Neural progenitor cell (in vitro differentiated cells): ENCODE data around the gene PUS1. TPM values are rescaled to one million over a fixed set of nuclear protein-coding genes. Genes with fewer than 3 reads are reported as not detected.
A peak's percentile ranks its signal among the peaks of the same experiment; 100 is the strongest.
"Not testable (repeated sequence)": the region's sequence is repeated elsewhere in the genome, so short reads cannot be mapped to it uniquely, and the experiment has no call there.

Experiments used
- DNase-seq: peaks from one replicate; pipeline ENCODE4 v3.0.0-alpha.2; 2016; ENCODE audit warnings: low spot score
- H2AFZ ChIP-seq: fragments of 200-600 bp; sonication (generic); replicated peaks from 2 replicates; pipeline ENCODE4 v1.6.1; 2016; ENCODE audit warnings: antibody characterized with exemption
- H3F3A ChIP-seq: fragments of 200-600 bp; sonication (generic); 2 replicates; pipeline ENCODE4 v1.6.1; 2016; ENCODE audit warnings: antibody characterized with exemption, low read depth
- H3K27ac ChIP-seq: fragments of 200-600 bp; sonication (generic); 2 replicates; pipeline ENCODE4 v1.5.1; 2016; ENCODE audit warnings: mild to moderate bottlenecking
- H3K27me3 ChIP-seq: fragments of 200-600 bp; sonication (generic); 2 replicates; pipeline ENCODE4 v1.6.1; 2016; ENCODE audit warnings: mild to moderate bottlenecking, moderate library complexity
- H3K36me3 ChIP-seq: fragments of 200-600 bp; sonication (generic); 2 replicates; pipeline ENCODE4 v1.5.1; 2016
- H3K4me1 ChIP-seq: fragments of 200-600 bp; sonication (generic); 2 replicates; pipeline ENCODE4 v1.6.1; 2016; ENCODE audit warnings: mixed run types
- H3K4me2 ChIP-seq: fragments of 200-600 bp; sonication (generic); 2 replicates; pipeline ENCODE4 v1.6.1; 2016
- H3K4me3 ChIP-seq: fragments of 200-600 bp; sonication (generic); 2 replicates; pipeline ENCODE4 v1.5.1; 2016
- H3K79me2 ChIP-seq: fragments of 200-600 bp; sonication (generic); 2 replicates; pipeline ENCODE4 v1.6.1; 2016; ENCODE audit warnings: low read depth
- H3K9ac ChIP-seq: fragments of 200-600 bp; sonication (generic); 2 replicates; pipeline ENCODE4 v1.6.1; 2016
- H3K9me3 ChIP-seq: fragments of 200-600 bp; sonication (generic); 2 replicates; pipeline ENCODE4 v1.5.1; 2016; ENCODE audit warnings: low read depth
- H4K20me1 ChIP-seq: fragments of 200-600 bp; sonication (generic); 2 replicates; pipeline ENCODE4 v1.6.1; 2016; ENCODE audit warnings: low read depth
- H3K27ac Mint-ChIP-seq: 3 replicates; pipeline ENCODE4 v1.8.0; 2021; ENCODE audit warnings: mixed read lengths
- H3K27me3 Mint-ChIP-seq: 2 replicates; pipeline ENCODE4 v1.8.0; 2022; ENCODE audit warnings: low read depth, mild to moderate bottlenecking, inconsistent platforms, moderate library complexity, mixed read lengths; ENCODE audit not compliant: insufficient read depth
- H3K36me3 Mint-ChIP-seq: 3 replicates; pipeline ENCODE4 v1.8.0; 2021; ENCODE audit warnings: mixed read lengths
- H3K4me1 Mint-ChIP-seq: 3 replicates; pipeline ENCODE4 v1.8.0; 2021; ENCODE audit warnings: mixed read lengths
- H3K4me3 Mint-ChIP-seq: 3 replicates; pipeline ENCODE4 v1.8.0; 2021; ENCODE audit warnings: mild to moderate bottlenecking, moderate library complexity, mixed read lengths
- H3K9me3 Mint-ChIP-seq: 3 replicates; pipeline ENCODE4 v1.8.0; 2020; ENCODE audit warnings: mixed read lengths
- CTCF ChIP-seq: fragments of 200-600 bp; sonication (generic); IDR thresholded peaks from 2 replicates; pipeline ENCODE4 v1.5.1; 2017; ENCODE audit warnings: antibody characterized with exemption, mild to moderate bottlenecking
- EZH2 ChIP-seq: fragments of 200-600 bp; sonication (generic); IDR thresholded peaks from 2 replicates; pipeline ENCODE4 v1.6.1; 2017; ENCODE audit warnings: antibody characterized with exemption, mild to moderate bottlenecking, moderate library complexity
- EZH2phosphoT487 ChIP-seq: fragments of 200-600 bp; sonication (generic); IDR thresholded peaks from 2 replicates; pipeline ENCODE4 v1.6.1; 2017; ENCODE audit warnings: antibody characterized with exemption
- total RNA-seq: library from RNA; depleted of rRNA; stranded (reverse); fragments of >200 nt; gene quantifications from 2 replicates; pipeline ENCODE4 v1.2.3, GENCODE V29; 2015; ENCODE audit warnings: low replicate concordance

Gene PUS1
- total RNA-seq, 1 donor from 2014 or later, result 15.9 TPM

GRCh38 chr12:131949431-131950181, 20.5 kb downstream of the PUS1 start, which contains the start of gene EP400:
Gene EP400 (plus strand): TSS chr12:131949942. CDS start chr12:131960620, 10,678 bp downstream.
- H3K4me3 ChIP-seq, result peak within 1 kb of the TSS; percentile 92
- peaks cover 5% of the 10 kb centered on the region for H3K36me3 Mint-ChIP-seq
- peak; percentile 72 for TF ChIP-seq CTCF
- no peak for TF ChIP-seq EZH2
- peaks cover 25% of the 10 kb centered on the region for H4K20me1 ChIP-seq
- H3K9me3 ChIP-seq, result no peaks in the 10 kb centered on the region
- H3K36me3 ChIP-seq, result no peaks in the 10 kb centered on the region
- no peak within 1 kb of the TSS for H3K27ac Mint-ChIP-seq
- H3K27me3 ChIP-seq, result no peaks in the 10 kb centered on the region
- no peaks in the 10 kb centered on the region for H3K9me3 Mint-ChIP-seq
- H3K4me1 Mint-ChIP-seq, result peaks cover 13% of the 10 kb centered on the region
- peak; percentile 98 for DNase-seq
- no peak within 1 kb of the TSS for H3K27ac ChIP-seq
- peak within 1 kb of the TSS; percentile 93 for H3K4me3 Mint-ChIP-seq
- peaks cover 23% of the 10 kb centered on the region for H3F3A ChIP-seq
- peak within 1 kb of the TSS; percentile 81 for H2AFZ ChIP-seq
- H3K4me2 ChIP-seq, result peak within 1 kb of the TSS; percentile 99
- H3K4me1 ChIP-seq, result no peaks in the 10 kb centered on the region
- H3K27me3 Mint-ChIP-seq, result peaks cover 7% of the 10 kb centered on the region
- peaks cover 47% of the 10 kb centered on the region for H3K79me2 ChIP-seq
- H3K9ac ChIP-seq, result peak within 1 kb of the TSS; percentile 83

- Histone ChIP-seq H3K4me1 (no peaks in the 10 kb centered on the region), H3K27ac (no peak overlapping the region), H3K9ac (peak overlapping the region; percentile 83), H3K9me3 (no peaks in the 10 kb centered on the region), H3K36me3 (no peaks in the 10 kb centered on the region), H2AFZ (peak overlapping the region; percentile 81), H3K79me2 (peaks cover 54% of the 10 kb centered on the region), H3K4me3 (peak overlapping the region; percentile 92), H3F3A (peaks cover 23% of the 10 kb centered on the region), H3K4me2 (peak overlapping the region; percentile 99), H3K27me3 (no peaks in the 10 kb centered on the region), H4K20me1 (peaks cover 27% of the 10 kb centered on the region)
- Mint-ChIP-seq H3K4me1 (peaks cover 13% of the 10 kb centered on the region), H3K36me3 (peaks cover 2% of the 10 kb centered on the region), H3K27ac (no peak overlapping the region), H3K9me3 (no peaks in the 10 kb centered on the region), H3K27me3 (peaks cover 7% of the 10 kb centered on the region), H3K4me3 (peak overlapping the region; percentile 93)
- no peak for TF ChIP-seq EZH2
- TF ChIP-seq CTCF, result no peak
- no peak for TF ChIP-seq EZH2phosphoT487
- DNase-seq, result peak; percentile 65
These were observed 21.3 kb downstream of the PUS1 start for GRCh38 chr12:131950182-131950913.

GRCh38 chr12:131953810-131954209, 24.7 kb downstream of the PUS1 start:
- not testable (repeated sequence) for H3K36me3 ChIP-seq

DNA sequence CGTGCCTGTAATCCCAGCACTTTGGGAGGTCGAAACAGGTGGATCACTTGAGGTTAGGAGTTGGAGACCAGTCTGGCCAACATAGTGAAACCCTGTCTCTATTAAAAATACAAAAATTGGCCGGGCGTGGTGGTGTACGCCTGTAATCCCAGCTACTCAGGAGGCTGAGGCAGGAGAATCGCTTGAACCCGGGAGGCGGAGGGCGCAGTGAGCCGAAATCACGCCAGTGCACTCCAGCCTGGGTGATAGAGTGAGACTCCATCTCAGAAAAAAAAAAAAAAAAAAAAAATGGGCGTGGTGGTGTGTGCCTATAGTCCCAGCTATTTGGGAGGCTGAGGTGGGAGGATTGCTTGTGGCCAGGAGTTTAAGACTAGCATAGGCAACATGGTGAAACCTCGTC, 25.4 kb downstream of the PUS1 start:
- Histone ChIP-seq H3K79me2 (peaks cover 95% of the 10 kb centered on the region), H4K20me1 (peaks cover 65% of the 10 kb centered on the region)
- not testable (repeated sequence) for H3K4me3 ChIP-seq, H3K27me3 ChIP-seq, H3K27ac ChIP-seq, H3K27me3 Mint-ChIP-seq, H3K4me3 Mint-ChIP-seq, H3K4me1 ChIP-seq, H3K27ac Mint-ChIP-seq, H2AFZ ChIP-seq, H3K9me3 Mint-ChIP-seq, H3K4me2 ChIP-seq, H3K36me3 ChIP-seq, H3K36me3 Mint-ChIP-seq, H3F3A ChIP-seq, DNase-seq, H3K9ac ChIP-seq, H3K9me3 ChIP-seq
- H3K4me1 Mint-ChIP-seq, result peaks cover 25% of the 10 kb centered on the region

More at GRCh38 chr12:131953810-131954209, 24.7 kb downstream of the PUS1 start:
- peaks cover 59% of the 10 kb centered on the region for H4K20me1 ChIP-seq
- not testable (repeated sequence) for H3K27me3 Mint-ChIP-seq, H3K9me3 Mint-ChIP-seq, H3K9me3 ChIP-seq, H3K4me1 ChIP-seq, H3K27me3 ChIP-seq, H3K9ac ChIP-seq, H3K27ac ChIP-seq, H3K4me3 ChIP-seq, H2AFZ ChIP-seq, H3K27ac Mint-ChIP-seq, H3K36me3 Mint-ChIP-seq, H3K4me2 ChIP-seq, DNase-seq, H3K4me3 Mint-ChIP-seq
- H3K4me1 Mint-ChIP-seq, result peaks cover 21% of the 10 kb centered on the region
- peaks cover 89% of the 10 kb centered on the region for H3K79me2 ChIP-seq
- peaks cover 10% of the 10 kb centered on the region for H3F3A ChIP-seq
